ENCODE measurements around the gene TUBA1B.

The TUBA1B gene

DNA sequence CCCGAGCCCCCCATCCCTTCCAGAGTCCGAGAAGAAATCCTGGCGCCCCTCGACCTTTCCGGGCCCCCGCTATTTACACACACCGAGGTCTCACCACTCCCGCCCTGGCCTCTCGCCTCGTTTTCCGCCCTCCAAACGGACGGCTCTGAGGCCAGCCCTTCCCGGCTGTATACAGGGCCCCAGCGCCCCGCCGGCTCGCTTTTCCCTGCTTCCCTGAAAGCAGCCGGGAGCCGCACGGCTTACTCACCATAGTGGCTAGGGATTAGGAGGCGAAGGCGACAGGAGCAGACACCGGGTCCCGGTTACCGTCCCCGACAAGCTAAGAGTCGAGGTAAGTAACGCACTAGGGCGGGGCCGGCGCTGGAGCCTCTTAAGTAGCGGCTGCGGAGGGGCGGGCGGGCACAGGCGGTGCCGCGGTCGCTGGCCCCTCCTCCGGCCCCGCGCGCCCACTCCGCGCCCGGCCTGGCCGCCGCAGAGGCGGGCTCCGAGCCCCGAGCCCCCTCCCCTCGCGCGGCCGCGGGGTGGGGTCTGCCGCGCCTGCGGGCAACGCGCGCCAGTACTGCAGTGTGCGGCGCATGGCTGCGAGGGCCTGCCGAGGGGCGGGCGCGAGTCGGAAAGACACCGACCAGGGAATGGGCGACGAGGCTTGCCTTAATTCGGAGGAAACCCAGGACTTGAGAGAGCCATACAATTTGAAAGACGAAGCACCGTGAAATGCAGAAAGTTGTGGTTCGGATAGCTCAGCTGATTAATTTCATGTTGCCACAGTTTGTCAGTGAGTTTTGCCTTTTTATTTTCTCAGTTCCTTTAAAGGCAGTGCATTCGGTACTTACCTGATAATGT is at the start of gene TUBA1B (continued):
- TF ChIP-seq, protein P1, sequence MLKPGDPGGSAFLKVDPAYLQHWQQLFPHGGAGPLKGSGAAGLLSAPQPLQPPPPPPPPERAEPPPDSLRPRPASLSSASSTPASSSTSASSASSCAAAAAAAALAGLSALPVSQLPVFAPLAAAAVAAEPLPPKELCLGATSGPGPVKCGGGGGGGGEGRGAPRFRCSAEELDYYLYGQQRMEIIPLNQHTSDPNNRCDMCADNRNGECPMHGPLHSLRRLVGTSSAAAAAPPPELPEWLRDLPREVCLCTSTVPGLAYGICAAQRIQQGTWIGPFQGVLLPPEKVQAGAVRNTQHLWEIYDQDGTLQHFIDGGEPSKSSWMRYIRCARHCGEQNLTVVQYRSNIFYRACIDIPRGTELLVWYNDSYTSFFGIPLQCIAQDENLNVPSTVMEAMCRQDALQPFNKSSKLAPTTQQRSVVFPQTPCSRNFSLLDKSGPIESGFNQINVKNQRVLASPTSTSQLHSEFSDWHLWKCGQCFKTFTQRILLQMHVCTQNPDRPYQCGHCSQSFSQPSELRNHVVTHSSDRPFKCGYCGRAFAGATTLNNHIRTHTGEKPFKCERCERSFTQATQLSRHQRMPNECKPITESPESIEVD (tag by site-specific recombination; IDR thresholded peaks at IDR 0.05): 0 out of 2 replicates have a peak, but pooled peaks have one; percentile 10
- TF ChIP-seq SETDB1 (IDR thresholded peaks at IDR 0.05; ENCODE audit: insufficient read length, low read length) (no peak), SCRT1 (tag by site-specific recombination; IDR thresholded peaks at IDR 0.05; ENCODE audit: borderline replicate concordance) (no peak), ZFHX2 (tag by site-specific recombination; conservative IDR thresholded peaks at IDR 0.05) (no peak), TCF7L2 (IDR thresholded peaks at IDR 0.05; ENCODE audit: borderline replicate concordance, low read depth, low read length) (no peak), PATZ1 (tag by site-specific recombination; IDR thresholded peaks at IDR 0.05) (peak; percentile 26; the same call in 1 of the 2 replicates), ZNF311 (tag by site-specific recombination; IDR thresholded peaks at IDR 0.05; ENCODE audit: borderline replicate concordance) (no peak), ZFP41 (tag by site-specific recombination; IDR thresholded peaks at IDR 0.05; ENCODE audit: borderline replicate concordance) (no peak; the same call in 1 of the 2 replicates), ZSCAN5A (tag by site-specific recombination; IDR thresholded peaks at IDR 0.05) (peak; percentile 82; the same call in 1 of the 2 replicates), ZSCAN4 (tag by site-specific recombination; IDR thresholded peaks at IDR 0.05) (peak; percentile 63), ZNF146 (tag by site-specific recombination; IDR thresholded peaks at IDR 0.05) (no peak), MZF1 (tag by site-specific recombination; IDR thresholded peaks at IDR 0.05; ENCODE audit: borderline replicate concordance) (peak; percentile 30; the same call in 1 of the 2 replicates), ZBTB21 (tag by site-specific recombination; IDR thresholded peaks at IDR 0.05) (peak; percentile 26; the same call in 1 of the 2 replicates), GLI2 (tag by site-specific recombination; IDR thresholded peaks at IDR 0.05; ENCODE audit: borderline replicate concordance, low read depth) (no peak), ZNF138 (tag by site-specific recombination; IDR thresholded peaks at IDR 0.05; ENCODE audit: borderline replicate concordance) (no peak), ZNF670 (tag by site-specific recombination; IDR thresholded peaks at IDR 0.05; ENCODE audit: low read depth) (no peak), ZEB2 (tag by site-specific recombination; IDR thresholded peaks at IDR 0.05) (peak; percentile 21), GLI4 (tag by site-specific recombination; IDR thresholded peaks at IDR 0.05) (peak; percentile 91; the same call in 1 of the 2 replicates), ZNF629 (tag by site-specific recombination; IDR thresholded peaks at IDR 0.05) (peak; percentile 34), KLF16 (tag by site-specific recombination; IDR thresholded peaks at IDR 0.05) (peak; percentile 66; the same call in 1 of the 2 replicates), ZNF660 (tag by site-specific recombination; IDR thresholded peaks at IDR 0.05) (peak; percentile 95), ZNF302 (tag by site-specific recombination; IDR thresholded peaks at IDR 0.05; ENCODE audit: low read depth) (no peak)
- TF ChIP-seq, protein P2, sequence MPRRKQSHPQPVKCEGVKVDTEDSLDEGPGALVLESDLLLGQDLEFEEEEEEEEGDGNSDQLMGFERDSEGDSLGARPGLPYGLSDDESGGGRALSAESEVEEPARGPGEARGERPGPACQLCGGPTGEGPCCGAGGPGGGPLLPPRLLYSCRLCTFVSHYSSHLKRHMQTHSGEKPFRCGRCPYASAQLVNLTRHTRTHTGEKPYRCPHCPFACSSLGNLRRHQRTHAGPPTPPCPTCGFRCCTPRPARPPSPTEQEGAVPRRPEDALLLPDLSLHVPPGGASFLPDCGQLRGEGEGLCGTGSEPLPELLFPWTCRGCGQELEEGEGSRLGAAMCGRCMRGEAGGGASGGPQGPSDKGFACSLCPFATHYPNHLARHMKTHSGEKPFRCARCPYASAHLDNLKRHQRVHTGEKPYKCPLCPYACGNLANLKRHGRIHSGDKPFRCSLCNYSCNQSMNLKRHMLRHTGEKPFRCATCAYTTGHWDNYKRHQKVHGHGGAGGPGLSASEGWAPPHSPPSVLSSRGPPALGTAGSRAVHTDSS (tag by site-specific recombination; IDR thresholded peaks at IDR 0.05): no peak; the same call in 1 of the 2 replicates
- TF ChIP-seq, protein P3, sequence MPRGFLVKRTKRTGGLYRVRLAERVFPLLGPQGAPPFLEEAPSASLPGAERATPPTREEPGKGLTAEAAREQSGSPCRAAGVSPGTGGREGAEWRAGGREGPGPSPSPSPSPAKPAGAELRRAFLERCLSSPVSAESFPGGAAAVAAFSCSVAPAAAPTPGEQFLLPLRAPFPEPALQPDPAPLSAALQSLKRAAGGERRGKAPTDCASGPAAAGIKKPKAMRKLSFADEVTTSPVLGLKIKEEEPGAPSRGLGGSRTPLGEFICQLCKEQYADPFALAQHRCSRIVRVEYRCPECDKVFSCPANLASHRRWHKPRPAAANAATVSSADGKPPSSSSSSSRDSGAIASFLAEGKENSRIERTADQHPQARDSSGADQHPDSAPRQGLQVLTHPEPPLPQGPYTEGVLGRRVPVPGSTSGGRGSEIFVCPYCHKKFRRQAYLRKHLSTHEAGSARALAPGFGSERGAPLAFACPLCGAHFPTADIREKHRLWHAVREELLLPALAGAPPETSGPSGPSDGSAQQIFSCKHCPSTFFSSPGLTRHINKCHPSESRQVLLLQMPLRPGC (tag by site-specific recombination; IDR thresholded peaks at IDR 0.05): peak; percentile 25; the same call in 1 of the 2 replicates
- TF ChIP-seq, protein P4, sequence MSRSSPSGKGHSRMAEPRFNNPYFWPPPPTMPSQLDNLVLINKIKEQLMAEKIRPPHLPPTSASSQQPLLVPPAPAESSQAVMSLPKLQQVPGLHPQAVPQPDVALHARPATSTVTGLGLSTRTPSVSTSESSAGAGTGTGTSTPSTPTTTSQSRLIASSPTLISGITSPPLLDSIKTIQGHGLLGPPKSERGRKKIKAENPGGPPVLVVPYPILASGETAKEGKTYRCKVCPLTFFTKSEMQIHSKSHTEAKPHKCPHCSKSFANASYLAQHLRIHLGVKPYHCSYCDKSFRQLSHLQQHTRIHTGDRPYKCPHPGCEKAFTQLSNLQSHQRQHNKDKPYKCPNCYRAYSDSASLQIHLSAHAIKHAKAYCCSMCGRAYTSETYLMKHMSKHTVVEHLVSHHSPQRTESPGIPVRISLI (tag by site-specific recombination; IDR thresholded peaks at IDR 0.05): no peak
